ENCODE data around the gene MYL6B.
A peak's percentile ranks its signal among the peaks of the same experiment; 100 is the strongest.

MYL6B gene

GRCh38 chr12:56124133-56124532, 28.3 kb upstream of the MYL6B start:
- no peak for DNase-seq

- DNase-seq = no peak
These were observed 25.6 kb upstream of the MYL6B start for GRCh38 chr12:56126732-56127239.

- no peak for DNase-seq
These were observed 24.9 kb upstream of the MYL6B start for GRCh38 chr12:56127485-56127887.

- peak; percentile 97 for DNase-seq
These were observed 24.3 kb upstream of the MYL6B start, which contains the start of gene ESYT1 for GRCh38 chr12:56127888-56128669. ESYT1 (plus strand) TSS chr12:56128267; CDS start chr12:56128320, 53 bp downstream.

GRCh38 chr12:56128670-56129205, 23.6 kb upstream of the MYL6B start:
- no peak for DNase-seq

- DNase-seq = peak; percentile 34
These were observed 23.0 kb upstream of the MYL6B start for GRCh38 chr12:56129206-56129941.

- no peak for DNase-seq
These were observed 22.4 kb upstream of the MYL6B start for GRCh38 chr12:56129942-56130495.

- no peak for DNase-seq
These were observed 21.5 kb upstream of the MYL6B start for GRCh38 chr12:56130876-56131275.

- DNase-seq = no peak
These were observed 17.5 kb upstream of the MYL6B start for GRCh38 chr12:56134897-56135296.

GRCh38 chr12:56137853-56138571, 14.4 kb upstream of the MYL6B start:
- no peak for DNase-seq

GRCh38 chr12:56141946-56142784, 10.2 kb upstream of the MYL6B start:
- DNase-seq = no peak

GRCh38 chr12:56143217-56143616, 9.2 kb upstream of the MYL6B start:
- DNase-seq = no peak

GRCh38 chr12:56143870-56144269, 8.5 kb upstream of the MYL6B start:
- DNase-seq = no peak

GRCh38 chr12:56145217-56145616, 7.2 kb upstream of the MYL6B start:
- no peak for DNase-seq

- DNase-seq = no peak
These were observed 5.6 kb upstream of the MYL6B start for GRCh38 chr12:56146492-56147460.

GRCh38 chr12:56150563-56150962, 1.8 kb upstream of the MYL6B start:
- no peak for DNase-seq

GRCh38 chr12:56151672-56152131, 685 bp upstream of the MYL6B start:
- DNase-seq = peak; percentile 56

GRCh38 chr12:56152756-56153677, 630 bp downstream of the MYL6B start:
- DNase-seq = no peak

- DNase-seq = no peak
These were observed 1.3 kb downstream of the MYL6B start for GRCh38 chr12:56153678-56154065.

Data from NCI-H1092 treated with DMSO at 0.1 percent for 48 hours (cell line).